ENCODE data around the gene ZNF83.
"Not testable (repeated sequence)": the region's sequence is repeated elsewhere in the genome, so short reads cannot be mapped to it uniquely, and the experiment has no call there.

The ZNF83 gene

GRCh38 chr19:52685811-52686210, 47.7 kb upstream of the ZNF83 start:
- TF ChIP-seq ZFP30 (CRISPR knock-in tag; IDR thresholded peaks at IDR 0.05) (no peak), TCF4 (CRISPR knock-in tag; IDR thresholded peaks at IDR 0.05; ENCODE audit: borderline replicate concordance) (no peak), ZNF8 (CRISPR knock-in tag; IDR thresholded peaks at IDR 0.05) (no peak), GLIS3 (CRISPR knock-in tag; IDR thresholded peaks at IDR 0.05) (no peak), SNAI2 (CRISPR knock-in tag; IDR thresholded peaks at IDR 0.05) (no peak), BACH2 (CRISPR knock-in tag; IDR thresholded peaks at IDR 0.05; ENCODE audit: borderline replicate concordance) (no peak), OSR1 (CRISPR knock-in tag; IDR thresholded peaks at IDR 0.05) (no peak), ISL1 (CRISPR knock-in tag; IDR thresholded peaks at IDR 0.05) (no peak), ZC3H10 (CRISPR knock-in tag; IDR thresholded peaks at IDR 0.05) (no peak)
- ATAC-seq: no peak

- ATAC-seq: not testable (repeated sequence)
Measured at GRCh38 chr19:52681216-52681615, 43.1 kb upstream of the ZNF83 start.

GRCh38 chr19:52679598-52679997, 41.4 kb upstream of the ZNF83 start:
- TF ChIP-seq ESRRG (CRISPR knock-in tag; IDR thresholded peaks at IDR 0.05) (no peak), ZNF565 (CRISPR knock-in tag; conservative IDR thresholded peaks at IDR 0.05; ENCODE audit: low read depth) (no peak), ZNF70 (CRISPR knock-in tag; IDR thresholded peaks at IDR 0.05) (no peak), ISL1 (CRISPR knock-in tag; IDR thresholded peaks at IDR 0.05) (no peak), RARB (CRISPR knock-in tag; IDR thresholded peaks at IDR 0.05) (no peak), ZFP3 (CRISPR knock-in tag; IDR thresholded peaks at IDR 0.05) (no peak), TSHZ2 (CRISPR knock-in tag; IDR thresholded peaks at IDR 0.05) (no peak), POU6F1 (CRISPR knock-in tag; IDR thresholded peaks at IDR 0.05; ENCODE audit: borderline replicate concordance, low read depth) (no peak), BACH2 (CRISPR knock-in tag; IDR thresholded peaks at IDR 0.05; ENCODE audit: borderline replicate concordance) (no peak), CSRNP3 (CRISPR knock-in tag; IDR thresholded peaks at IDR 0.05) (no peak), GLIS3 (CRISPR knock-in tag; IDR thresholded peaks at IDR 0.05) (no peak), ARNTL (CRISPR knock-in tag; IDR thresholded peaks at IDR 0.05; ENCODE audit: borderline replicate concordance, low read depth) (no peak), CSDC2 (CRISPR knock-in tag; IDR thresholded peaks at IDR 0.05) (no peak), CREB5 (CRISPR knock-in tag; IDR thresholded peaks at IDR 0.05; ENCODE audit: low read depth) (no peak), OSR1 (CRISPR knock-in tag; IDR thresholded peaks at IDR 0.05) (no peak), ZFP30 (CRISPR knock-in tag; IDR thresholded peaks at IDR 0.05) (no peak), SNAI2 (CRISPR knock-in tag; IDR thresholded peaks at IDR 0.05) (no peak), TOX (CRISPR knock-in tag; IDR thresholded peaks at IDR 0.05; ENCODE audit: borderline replicate concordance) (no peak)
- no peak for ATAC-seq

GRCh38 chr19:52675239-52675638, 37.1 kb upstream of the ZNF83 start:
- not testable (repeated sequence) for ATAC-seq

- ATAC-seq: no peak
- TF ChIP-seq TSHZ2 (CRISPR knock-in tag; IDR thresholded peaks at IDR 0.05) (no peak), ESRRG (CRISPR knock-in tag; IDR thresholded peaks at IDR 0.05) (no peak), CSDC2 (CRISPR knock-in tag; IDR thresholded peaks at IDR 0.05) (no peak), OSR1 (CRISPR knock-in tag; IDR thresholded peaks at IDR 0.05) (no peak), ZNF565 (CRISPR knock-in tag; conservative IDR thresholded peaks at IDR 0.05; ENCODE audit: low read depth) (no peak), TOX (CRISPR knock-in tag; IDR thresholded peaks at IDR 0.05; ENCODE audit: borderline replicate concordance) (no peak), CSRNP3 (CRISPR knock-in tag; IDR thresholded peaks at IDR 0.05) (no peak), POU6F1 (CRISPR knock-in tag; IDR thresholded peaks at IDR 0.05; ENCODE audit: borderline replicate concordance, low read depth) (no peak), TCF4 (CRISPR knock-in tag; IDR thresholded peaks at IDR 0.05; ENCODE audit: borderline replicate concordance) (no peak)
Measured at GRCh38 chr19:52673014-52673413, 34.9 kb upstream of the ZNF83 start.
